Placental epithelial cell (primary cell): ENCODE measurements around the gene RIPK3. TPM values are rescaled to one million over a fixed set of nuclear protein-coding genes. Genes with fewer than 3 reads are reported as not detected.

Experiments
- small RNA-seq: library from RNA; depleted of rRNA; stranded (forward); fragments of <200 nt; gene quantifications from one replicate; pipeline ENCODE3, GENCODE V24; 2012
- total RNA-seq: library from RNA; depleted of rRNA; stranded (reverse); fragments of >200 nt; gene quantifications from 2 replicates; pipeline ENCODE4 v1.2.3, GENCODE V29; 2012

Gene RIPK3
- total RNA-seq: 7.5 and 13.0 TPM in 2 replicates

DNA sequence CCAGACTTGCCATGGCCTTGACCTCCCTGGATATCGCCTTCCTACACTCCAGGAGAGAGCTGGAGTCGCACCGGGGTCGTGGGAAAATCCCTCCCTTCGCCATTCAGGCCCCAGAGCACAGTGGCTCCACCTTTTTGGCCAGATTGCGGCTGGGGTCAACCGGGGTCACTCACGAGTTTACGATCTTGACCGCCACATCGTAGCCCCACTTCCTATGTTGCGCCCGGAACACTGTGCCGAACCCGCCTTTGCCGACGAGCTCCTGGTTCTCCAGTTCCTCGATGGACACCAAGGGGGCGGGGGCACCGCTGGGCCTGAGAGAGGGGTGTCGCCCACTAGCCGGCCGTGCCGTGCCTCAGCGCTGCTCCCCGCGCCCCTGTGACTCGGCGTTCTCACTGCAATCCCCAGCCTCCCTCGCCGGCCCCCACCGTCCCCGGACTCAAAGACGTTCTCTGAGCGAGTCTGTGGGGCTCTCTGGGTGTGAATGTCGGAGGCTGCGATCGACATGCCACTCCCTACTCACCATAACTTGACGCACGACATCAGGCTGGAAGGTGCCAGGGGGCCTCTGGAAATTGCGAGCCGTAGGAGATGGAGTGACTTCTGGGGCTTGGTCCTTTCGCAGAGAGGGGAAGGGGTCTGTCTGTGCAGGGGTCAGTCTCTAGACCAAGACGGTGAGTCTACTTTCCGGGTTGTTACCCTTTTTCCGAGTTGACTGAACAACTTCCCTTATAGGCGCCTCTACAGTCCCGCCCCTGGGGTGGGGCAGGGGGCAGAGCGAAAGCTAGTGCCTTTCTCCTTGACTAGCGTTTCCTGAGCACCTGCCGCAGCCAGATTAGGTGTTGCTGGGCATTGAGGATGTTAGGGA lies at the start of gene RIPK3:
TSS of gene RIPK3 (minus strand) at position 708 of the 868 bp plus-strand sequence. CDS start at position 543, 165 bp downstream.

GRCh38 chr14:24367514-24368211 lies 27.9 kb upstream of the RIPK3 start, which contains the start of gene NFATC4:
NFATC4 (plus strand) TSS chr14:24368184; CDS start chr14:24368341, 157 bp downstream.

GRCh38 chr14:24334431-24335291 lies 5.1 kb downstream of the RIPK3 start, which contains the start of gene ADCY4:
ADCY4 (minus strand) TSS chr14:24335071; CDS start chr14:24334652, 419 bp downstream.

GRCh38 chr14:24310646-24311604 lies 28.9 kb downstream of the RIPK3 start, which contains the start of gene LTB4R:
LTB4R (plus strand) TSS chr14:24311502; CDS start chr14:24315652, 4,150 bp downstream.

GRCh38 chr14:24309538-24310264 lies 30.1 kb downstream of the RIPK3 start, which contains the start of gene LTB4R2:
LTB4R2 (plus strand) TSS chr14:24310140; CDS start chr14:24310665, 525 bp downstream.

GRCh38 chr14:24307575-24308341 lies 32.0 kb downstream of the RIPK3 start, which contains the start of gene CIDEB:
CIDEB (minus strand) TSS chr14:24307977; CDS start chr14:24307858, 119 bp downstream.

DNA sequence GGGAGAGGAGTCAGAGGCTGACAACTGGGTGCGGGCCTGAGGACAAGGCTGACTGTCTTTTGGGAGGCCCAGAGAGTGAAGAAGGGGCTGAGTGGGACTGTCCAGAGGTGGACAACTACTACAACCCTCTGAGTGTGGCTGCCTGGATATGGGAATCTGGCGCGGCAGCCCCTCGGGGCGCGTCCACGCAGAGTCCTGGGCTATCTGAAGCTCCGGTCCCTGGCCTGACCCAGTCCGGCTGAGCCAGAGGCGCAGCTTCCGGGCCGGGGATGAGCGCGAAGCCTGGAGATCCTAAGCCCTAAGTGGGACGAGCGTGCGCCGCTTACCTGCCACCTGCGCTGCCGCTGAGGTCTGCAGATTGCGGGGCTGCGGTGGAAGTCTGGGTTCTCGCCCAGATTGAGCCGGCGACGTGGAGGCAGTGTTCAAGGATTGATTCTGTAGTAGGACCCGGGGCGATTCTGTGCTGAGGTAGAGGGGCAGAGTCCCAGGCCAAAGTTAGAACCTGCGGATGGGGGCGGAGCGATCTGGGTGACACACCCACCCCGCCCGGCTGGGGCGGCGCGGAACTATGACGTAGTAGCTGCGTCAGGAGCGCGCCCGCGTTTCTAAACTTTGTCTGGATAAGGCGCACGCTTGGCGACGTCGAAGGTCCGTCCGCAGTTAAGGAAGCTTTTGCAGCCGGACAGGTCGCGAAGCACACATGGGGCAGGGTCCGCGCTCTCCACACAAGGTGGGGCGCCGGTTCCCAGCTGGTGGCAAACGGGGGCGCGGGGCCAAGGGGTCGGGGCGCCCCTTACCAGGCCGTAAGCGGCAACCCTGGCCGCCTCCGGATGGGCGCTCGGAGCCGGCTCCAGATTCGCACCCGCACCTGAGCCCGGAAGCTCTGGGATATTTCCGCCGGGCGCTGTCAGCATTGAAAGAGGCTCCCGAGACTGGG lies 40.3 kb downstream of the RIPK3 start, which contains the start of the genes DHRS1 and NOP9:
TSS of gene DHRS1 (minus strand) at position 526 of the 937 bp plus-strand sequence. CDS start 674 bp downstream, outside the sequence.
TSS of gene NOP9 (plus strand) at position 596 of the 937 bp plus-strand sequence. CDS start at position 701, 105 bp downstream.

Small RNAs within 50 kb of the gene (small RNA-seq; reads per million reads assigned to genes)
- not detected for gene RF00026

Other genes starting within 250 kb of the RIPK3 start
- 20.4 and 23.9 TPM in 2 replicates for gene PCK2, start 245.7 kb downstream of the RIPK3 start, total RNA-seq
- gene DCAF11, start 225.2 kb downstream of the RIPK3 start, total RNA-seq: 88.3 and 88.7 TPM in 2 replicates
- 1.6 and 2.0 TPM in 2 replicates for gene NRL, start 225.0 kb downstream of the RIPK3 start, total RNA-seq
- gene FITM1, start 209.3 kb downstream of the RIPK3 start, total RNA-seq: 0.39 and 1.7 TPM in 2 replicates
- 22.4 and 72.6 TPM in 2 replicates for gene PSME1, start 203.8 kb downstream of the RIPK3 start, total RNA-seq
- gene EMC9, start 198.4 kb downstream of the RIPK3 start, total RNA-seq: 11.4 and 13.6 TPM in 2 replicates
- gene PSME2, start 193.4 kb downstream of the RIPK3 start, total RNA-seq: 32.6 and 48.4 TPM in 2 replicates
- gene RNF31, start 192.5 kb downstream of the RIPK3 start, total RNA-seq: 75.4 and 87.3 TPM in 2 replicates
- 42.4 and 46.6 TPM in 2 replicates for gene IRF9, start 178.7 kb downstream of the RIPK3 start, total RNA-seq
- 14.2 and 15.7 TPM in 2 replicates for gene REC8, start 167.9 kb downstream of the RIPK3 start, total RNA-seq
- gene IPO4, start 151.2 kb downstream of the RIPK3 start, total RNA-seq: 20.4 and 36.2 TPM in 2 replicates
- 73.8 and 74.5 TPM in 2 replicates for gene TM9SF1, start 144.6 kb downstream of the RIPK3 start, total RNA-seq
- 0.54 TPM in 1 of 2 replicates, not detected in the other for gene TSSK4, start 134.3 kb downstream of the RIPK3 start, total RNA-seq
- 20.5 and 22.0 TPM in 2 replicates for gene CHMP4A, start 126.5 kb downstream of the RIPK3 start, total RNA-seq
- 15.3 and 15.6 TPM in 2 replicates for gene MDP1, start 123.9 kb downstream of the RIPK3 start, total RNA-seq
- gene NEDD8, start 107.6 kb downstream of the RIPK3 start, total RNA-seq: 99.8 and 112 TPM in 2 replicates
- gene GMPR2, start 107.1 kb downstream of the RIPK3 start, total RNA-seq: 79.6 and 117 TPM in 2 replicates
- gene TINF2, start 97.4 kb downstream of the RIPK3 start, total RNA-seq: 57.4 and 70.3 TPM in 2 replicates
- 33.4 and 35.4 TPM in 2 replicates for gene TGM1, start 76.8 kb downstream of the RIPK3 start, total RNA-seq
- 51.1 and 51.4 TPM in 2 replicates for gene RABGGTA, start 68.4 kb downstream of the RIPK3 start, total RNA-seq
- gene DHRS1, start 40.2 kb downstream of the RIPK3 start, total RNA-seq: 27.1 and 27.9 TPM in 2 replicates
- 20.4 and 30.3 TPM in 2 replicates for gene NOP9, start 40.1 kb downstream of the RIPK3 start, total RNA-seq
- gene CIDEB, start 32.0 kb downstream of the RIPK3 start, total RNA-seq: 9.0 and 11.0 TPM in 2 replicates
- 6.3 and 6.8 TPM in 2 replicates for gene LTB4R2, start 29.9 kb downstream of the RIPK3 start, total RNA-seq
- 2.4 and 3.1 TPM in 2 replicates for gene LTB4R, start 28.5 kb downstream of the RIPK3 start, total RNA-seq
- gene ADCY4, start 4.9 kb downstream of the RIPK3 start, total RNA-seq: 2.0 and 2.7 TPM in 2 replicates
- gene NFATC4, start 28.2 kb upstream of the RIPK3 start, total RNA-seq: 41.8 and 59.3 TPM in 2 replicates
- 116 and 153 TPM in 2 replicates for gene NYNRIN, start 59.0 kb upstream of the RIPK3 start, total RNA-seq
- gene CBLN3, start 89.7 kb upstream of the RIPK3 start, total RNA-seq: 0.87 and 2.4 TPM in 2 replicates
- gene KHNYN, start 90.0 kb upstream of the RIPK3 start, total RNA-seq: 143 and 152 TPM in 2 replicates
- 14.1 and 23.2 TPM in 2 replicates for gene SDR39U1, start 102.8 kb upstream of the RIPK3 start, total RNA-seq
- gene CMA1, start 168.3 kb upstream of the RIPK3 start, total RNA-seq: not detected in 2 replicates
- gene CTSG, start 236.3 kb upstream of the RIPK3 start, total RNA-seq: not detected in 2 replicates